B cell (primary cell): ENCODE data around the gene ICAM1. TPM values are rescaled to one million over a fixed set of nuclear protein-coding genes. Genes with fewer than 3 reads are reported as not detected.

Source experiments
- ATAC-seq: fragments of 200-7000 bp; cut with Tn5 transposase; one replicate; pipeline ENCODE4 v1.10.0; 2021; ENCODE audit warnings: low read depth, mild to moderate bottlenecking, moderate number of reproducible peaks, moderate library complexity
- CTCF ChIA-PET: fragments of 350-600 bp; sonication (Branson Sonifier 250); formaldehyde crosslinking; loops from one replicate; lab custom pipeline; 2021; ENCODE audit warnings: antibody characterized with exemption, inconsistent platforms; lab: Charles Lee
- POLR2A ChIA-PET: fragments of 350-600 bp; sonication (Branson Sonifier 250); formaldehyde crosslinking; loops from one replicate; lab custom pipeline; 2021; ENCODE audit warnings: antibody characterized with exemption; lab: Charles Lee
- DNase-seq: peaks from one replicate; pipeline ENCODE4 v3.0.0; 2013
- H2AFZ ChIP-seq: 2 replicates; pipeline ENCODE4 v1.6.1; 2012; ENCODE audit warnings: mild to moderate bottlenecking, low read depth, low read length; ENCODE audit not compliant: insufficient read depth, poor library complexity, severe bottlenecking
- H3K27ac ChIP-seq, 2 donors: 1 replicate in 1 of 2; 2 replicates in 1 of 2; pipeline ENCODE4 v1.5.1; 2012 to 2013; ENCODE audit warnings: low read length in 2 of 2, mild to moderate bottlenecking in 2 of 2, moderate library complexity in 1 of 2
- H3K27me3 ChIP-seq, 4 experiments: fragments of 200-600 bp in 1 of 4; sonication (generic) in 1 of 4; replicated peaks in 1 of 4; 1 replicate in 2 of 4; 2 replicates in 2 of 4; pipeline versions ENCODE4 v1.6.1 to v1.7.0; 2013 to 2016; ENCODE audit warnings: low read length in 3 of 4, mild to moderate bottlenecking in 2 of 4, mixed read lengths in 1 of 4, moderate library complexity in 1 of 4; ENCODE audit not compliant: insufficient read depth in 4 of 4, control insufficient read depth in 3 of 4; ENCODE audit errors: control extremely low read depth in 1 of 4
- H3K36me3 ChIP-seq, 2 experiments: replicated peaks in 1 of 2; 1 replicate in 1 of 2; 2 replicates in 1 of 2; pipeline versions ENCODE4 v1.6.1 to v1.7.1; 2013; ENCODE audit warnings: low read length in 1 of 2; ENCODE audit not compliant: insufficient read depth in 2 of 2, control insufficient read depth in 1 of 2; ENCODE audit errors: control extremely low read depth in 1 of 2, extremely low read depth in 1 of 2
- H3K4me1 ChIP-seq, 2 donors: fragments of 200-600 bp in 1 of 2; sonication (generic) in 1 of 2; 1 replicate in 1 of 2; 2 replicates in 1 of 2; pipeline versions ENCODE4 v1.5.1 to v1.6.1; 2013 to 2017; ENCODE audit warnings: low read length in 2 of 2; ENCODE audit not compliant: control insufficient read depth in 2 of 2, insufficient read depth in 2 of 2
- H3K4me2 ChIP-seq: replicated peaks from 2 replicates; pipeline ENCODE3; 2012; ENCODE audit warnings: mild to moderate bottlenecking, low read depth, low read length; ENCODE audit not compliant: poor library complexity, severe bottlenecking
- H3K4me3 ChIP-seq, 5 experiments: fragments of 200-600 bp in 1 of 5; sonication (generic) in 1 of 5; 1 replicate in 3 of 5; 2 replicates in 2 of 5; pipeline versions ENCODE4 v1.5.1 to v1.7.0; 2011 to 2016; ENCODE audit warnings: low read length in 4 of 5, mild to moderate bottlenecking in 4 of 5, low read depth in 2 of 5, control low read depth in 1 of 5, moderate library complexity in 1 of 5; ENCODE audit not compliant: insufficient read depth in 1 of 5; ENCODE audit errors: control extremely low read depth in 1 of 5, extremely low read depth in 1 of 5
- H3K79me2 ChIP-seq: fragments of 200-600 bp; sonication (generic); one replicate; pipeline ENCODE4 v1.6.0; 2016; ENCODE audit warnings: low read length; ENCODE audit not compliant: control insufficient read depth, insufficient read depth
- H3K9ac ChIP-seq: fragments of 200-600 bp; sonication (generic); 2 replicates; pipeline ENCODE4 v1.6.1; 2017; ENCODE audit warnings: mild to moderate bottlenecking, low read length, moderate library complexity
- H3K9me3 ChIP-seq, 3 donors: one replicate each; pipeline versions ENCODE4 v1.6.1 to v1.7.1; 2013; ENCODE audit warnings: low read length in 2 of 3; ENCODE audit not compliant: control insufficient read depth in 2 of 3, insufficient read depth in 1 of 3; ENCODE audit errors: control extremely low read depth in 1 of 3
- H4K20me1 ChIP-seq: 2 replicates; pipeline ENCODE4 v1.6.0; 2012; ENCODE audit warnings: mild to moderate bottlenecking, low read length; ENCODE audit not compliant: insufficient read depth, control insufficient read depth, poor library complexity, severe bottlenecking
- H3K27ac Mint-ChIP-seq: one replicate; pipeline ENCODE4 v1.8.0; 2021; ENCODE audit warnings: mixed read lengths
- H3K27me3 Mint-ChIP-seq: one replicate; pipeline ENCODE4 v1.8.0; 2021; ENCODE audit warnings: mixed read lengths
- H3K4me1 Mint-ChIP-seq: one replicate; pipeline ENCODE4 v1.8.0; 2021; ENCODE audit warnings: mixed read lengths
- H3K4me3 Mint-ChIP-seq: one replicate; pipeline ENCODE4 v1.8.0; 2021; ENCODE audit warnings: mixed read lengths
- H3K9me3 Mint-ChIP-seq: one replicate; pipeline ENCODE4 v1.8.0; 2022; ENCODE audit warnings: mixed read lengths; ENCODE audit not compliant: insufficient read depth
- CTCF ChIP-seq: fragments of 200-600 bp; IDR thresholded peaks from one replicate; pipeline ENCODE4 v1.8.0; 2022; ENCODE audit warnings: antibody characterized with exemption, mild to moderate bottlenecking
- EZH2 ChIP-seq: IDR thresholded peaks from 2 replicates; pipeline ENCODE4 v1.6.1; 2012; ENCODE audit warnings: borderline replicate concordance, low read depth, mild to moderate bottlenecking, moderate library complexity, low read length; ENCODE audit not compliant: insufficient read depth, poor library complexity, severe bottlenecking
- WGBS: methylation state at CpG from one replicate; pipeline ENCODE4 v1.1.5; 2013; ENCODE audit warnings: missing lambda C conversion rate; ENCODE audit not compliant: insufficient coverage; 5-methylcytosine and 5-hydroxymethylcytosine counted together
- intact Hi-C: fragments of 100-400 bp; cut with micrococcal nuclease; formaldehyde crosslinking; loops from one replicate; pipeline ENCODE4 v1.10.0; 2022
- polyA plus RNA-seq: library from polyadenylated mRNA; depleted of rRNA; stranded (reverse); fragments of >200 nt; gene quantifications from 2 replicates; pipeline ENCODE4 v1.2.3, GENCODE V29; 2012
- total RNA-seq, 2 donors: library from RNA; stranded (reverse); fragments of 120-200 nt in 1 of 2; gene quantifications; 1 replicate in 1 of 2; 2 replicates in 1 of 2; pipeline versions ENCODE4 v1.2.3 to v1.2.4, GENCODE V29; 2013 to 2022

ICAM1 gene
- total and polyA plus RNA-seq, 2 donors (not counting 1 experiment from before 2014, with no cell fraction given), result 7.3 to 11.9 TPM

- Histone ChIP-seq H3K27me3 (peaks cover 0 to 53% (median 33%) of the 10 kb centered on the region in 4 experiments), H3K36me3 (peaks cover 2 to 33% of the 10 kb centered on the region in 2 experiments), H3K27ac (no peak within 1 kb of the TSS), H3K79me2 (no peaks in the 10 kb centered on the region), H3K9me3 (peaks cover 0 to 36% (median 0%) of the 10 kb centered on the region in 3 donors), H3K4me3 (peak within 1 kb of the TSS in 3 of 5 experiments; percentile 18 to 23 (median 19)), H2AFZ (peak within 1 kb of the TSS; percentile 32), H4K20me1 (peaks cover 16% of the 10 kb centered on the region), H3K9ac (peak within 1 kb of the TSS; percentile 9), H3K4me2 (peak within 1 kb of the TSS; percentile 96), H3K4me1 (peaks cover 61% of the 10 kb centered on the region in 2 donors)
- DNase-seq (peak; percentile 66), ATAC-seq (no peak)
- H3K27me3 Mint-ChIP-seq, result peaks cover 22% of the 10 kb centered on the region
- H3K9me3 Mint-ChIP-seq, result no peaks in the 10 kb centered on the region
- intact Hi-C loops, result loop anchor here (2.0 kb wide), 1 partner anchor 16 kb away; the partner anchor contains the start of gene ICAM1
- H3K27ac Mint-ChIP-seq, result peak within 1 kb of the TSS; percentile 71
- 5% methylated on average over 59 of the region's 59 CpGs for WGBS
- TF ChIP-seq EZH2, result no peak
- TF ChIP-seq CTCF, result no peak
- peaks cover 58% of the 10 kb centered on the region for H3K4me1 Mint-ChIP-seq
- H3K4me3 Mint-ChIP-seq, result peak within 1 kb of the TSS; percentile 77
- POLR2A ChIA-PET, result interaction anchor here (0.6 to 5.4 kb wide), 3 partner anchors 9 to 62 kb away, joined by 3 to 27 read pairs (median 3); partner anchors contain the start of gene ICAM1
- CTCF ChIA-PET, result interaction anchor here (0.9 to 8.5 kb wide), 6 partner anchors 15 to 127 kb away, joined by 3 to 116 read pairs (median 8); partner anchors contain the start of genes ICAM1 and TYK2
These were observed 16.1 kb downstream of the ICAM1 start, which contains the start of gene ICAM4 for GRCh38 chr19:10286803-10287737. Gene ICAM4 (plus strand): TSS chr19:10286955. CDS start chr19:10287013, 58 bp downstream.
